Epidermal melanocyte (primary cell): ENCODE data around the gene DEFB131B.
"Not testable (repeated sequence)": the region's sequence is repeated elsewhere in the genome, so short reads cannot be mapped to it uniquely, and the experiment has no call there.

ENCODE experiments used
- DNase-seq: peaks from one replicate; pipeline ENCODE4 v3.0.0; 2011; ENCODE audit warnings: low spot score; ENCODE audit not compliant: insufficient read length

Gene DEFB131B

DNA sequence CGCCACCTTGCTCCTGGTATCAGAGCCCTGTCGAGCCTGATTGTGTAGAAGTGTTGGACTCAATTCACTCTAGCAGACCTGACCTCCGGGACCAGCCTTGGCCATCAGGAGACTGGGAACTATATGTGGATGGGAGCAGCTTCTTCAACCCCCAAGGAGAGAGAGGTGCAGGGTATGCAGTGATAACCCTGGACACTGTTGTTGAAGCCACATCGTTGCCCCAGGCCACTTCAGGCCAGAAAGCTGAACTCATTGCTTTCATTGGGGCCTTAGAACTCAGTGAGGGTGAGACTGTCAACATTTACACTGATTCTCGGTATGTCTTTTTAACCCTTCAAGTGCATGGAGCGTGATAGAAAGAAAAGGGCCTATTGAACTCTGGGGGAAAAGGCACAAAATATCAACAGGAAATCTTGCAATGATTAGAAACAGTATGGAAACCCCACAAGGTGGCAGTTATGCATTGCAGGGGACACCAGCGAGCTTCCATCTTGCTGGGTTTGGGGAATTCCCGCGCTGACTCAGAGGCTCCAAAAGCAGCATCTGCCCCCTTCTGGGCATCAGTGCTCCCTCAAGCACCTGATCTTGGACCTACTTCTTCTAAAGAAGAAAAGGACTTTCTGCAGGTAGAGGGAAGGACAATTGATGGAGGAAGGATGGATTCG, 33.2 kb downstream of the DEFB131B start:
- not testable (repeated sequence) for DNase-seq

DNA sequence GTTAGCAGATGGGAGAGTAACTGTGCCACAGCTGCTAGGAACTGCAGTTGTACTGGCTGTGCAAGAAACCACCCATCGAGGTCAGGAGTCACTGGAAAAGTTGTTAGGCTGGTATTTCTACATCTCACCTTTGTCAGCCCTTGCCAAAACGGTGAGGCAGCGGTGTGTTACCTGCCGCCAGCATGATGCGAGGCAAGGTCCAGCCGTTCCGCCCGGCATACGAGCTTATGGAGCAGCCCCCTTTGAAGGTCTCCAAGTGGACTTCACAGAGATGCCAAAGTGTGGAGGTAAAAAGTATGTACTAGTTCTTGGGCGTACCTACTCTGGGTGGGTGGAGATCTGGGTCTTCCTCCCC, 33.7 kb downstream of the DEFB131B start:
- DNase-seq, result not testable (repeated sequence)

DNA sequence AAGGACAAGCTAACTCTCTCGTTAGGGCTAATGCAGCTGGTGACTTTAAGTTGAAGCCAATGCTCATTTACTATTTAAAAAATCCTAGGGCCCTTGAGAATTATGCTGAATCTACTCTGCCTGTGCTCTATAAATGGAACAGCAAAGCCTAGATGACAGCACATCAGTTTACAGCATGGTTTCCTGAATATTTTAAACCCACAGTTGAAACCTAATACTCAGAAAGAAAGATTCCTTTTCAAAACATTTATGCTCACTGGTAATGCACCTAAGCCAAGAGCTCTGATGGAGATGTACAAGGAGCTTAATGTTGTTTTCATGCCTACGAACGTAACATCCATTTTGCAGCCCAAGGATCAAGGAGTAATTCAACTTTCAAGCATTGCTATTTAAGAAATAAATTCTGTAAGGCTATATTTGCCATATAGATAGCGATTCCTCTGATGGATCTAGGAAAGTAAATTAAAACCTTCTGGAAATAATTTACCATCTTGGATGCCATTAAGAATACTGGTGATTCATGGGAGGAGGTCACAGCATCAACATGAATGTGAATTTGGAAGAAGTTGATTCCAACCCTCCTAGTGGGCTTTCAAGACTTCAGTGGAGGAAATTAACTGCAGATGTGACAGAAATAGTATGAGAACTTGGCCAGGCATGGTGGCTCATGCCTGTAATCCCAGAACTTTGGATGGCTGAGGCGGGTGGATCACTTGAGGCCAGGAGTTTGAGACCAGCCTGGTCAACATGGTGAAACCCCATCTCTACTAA, 35.7 kb downstream of the DEFB131B start:
- DNase-seq, result no peak

DNA sequence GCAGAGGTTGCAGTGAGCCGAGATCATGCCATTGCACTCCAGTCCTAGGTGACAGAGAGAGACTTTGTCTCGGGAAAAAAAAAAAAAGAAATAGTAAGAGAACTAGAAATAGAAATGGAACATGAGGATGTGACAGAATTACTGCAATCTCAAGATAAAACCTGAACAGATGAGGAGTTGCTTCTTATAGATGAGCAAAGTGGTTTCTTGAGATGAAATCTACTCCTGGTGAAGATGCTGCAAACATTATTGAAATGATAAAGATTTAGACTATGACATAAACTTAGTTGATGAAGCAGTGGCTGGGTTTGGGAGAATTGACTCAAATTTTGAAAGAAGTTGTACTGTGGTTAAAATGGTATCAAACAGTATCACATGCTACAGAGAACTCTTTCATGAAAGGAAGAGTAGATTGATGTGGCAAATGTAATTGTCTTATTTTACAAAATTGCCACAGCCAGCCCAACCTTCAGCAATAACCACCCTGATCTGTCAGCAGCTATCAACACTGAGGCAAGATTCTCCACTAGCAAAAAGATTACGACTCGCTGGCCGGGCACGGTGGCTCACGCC, 36.5 kb downstream of the DEFB131B start:
- DNase-seq, result no peak

DNA sequence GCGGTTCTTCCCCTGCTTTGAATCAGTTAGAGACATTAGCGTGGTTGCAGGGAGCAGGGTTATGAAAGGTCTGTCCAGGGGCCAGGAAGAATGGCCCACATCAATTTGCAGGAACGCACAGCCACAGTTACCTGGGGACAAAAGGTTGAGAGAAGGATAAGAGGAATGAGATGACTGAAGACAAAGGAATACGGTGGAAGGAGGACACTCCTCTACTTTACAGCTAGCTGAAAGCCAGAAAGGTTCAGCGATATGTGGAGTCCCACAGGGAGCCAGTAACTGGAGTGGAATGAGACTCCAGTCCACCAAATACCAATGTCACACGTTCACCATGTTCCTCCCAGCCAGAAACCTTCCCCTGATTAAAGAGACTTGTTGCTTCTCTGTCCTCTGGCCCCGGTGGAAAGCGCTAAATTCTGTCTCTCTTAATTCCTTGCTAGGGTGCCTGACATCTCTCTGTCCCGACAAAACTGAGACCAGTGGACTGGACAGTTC, 39.4 kb downstream of the DEFB131B start:
- no peak for DNase-seq

DNA sequence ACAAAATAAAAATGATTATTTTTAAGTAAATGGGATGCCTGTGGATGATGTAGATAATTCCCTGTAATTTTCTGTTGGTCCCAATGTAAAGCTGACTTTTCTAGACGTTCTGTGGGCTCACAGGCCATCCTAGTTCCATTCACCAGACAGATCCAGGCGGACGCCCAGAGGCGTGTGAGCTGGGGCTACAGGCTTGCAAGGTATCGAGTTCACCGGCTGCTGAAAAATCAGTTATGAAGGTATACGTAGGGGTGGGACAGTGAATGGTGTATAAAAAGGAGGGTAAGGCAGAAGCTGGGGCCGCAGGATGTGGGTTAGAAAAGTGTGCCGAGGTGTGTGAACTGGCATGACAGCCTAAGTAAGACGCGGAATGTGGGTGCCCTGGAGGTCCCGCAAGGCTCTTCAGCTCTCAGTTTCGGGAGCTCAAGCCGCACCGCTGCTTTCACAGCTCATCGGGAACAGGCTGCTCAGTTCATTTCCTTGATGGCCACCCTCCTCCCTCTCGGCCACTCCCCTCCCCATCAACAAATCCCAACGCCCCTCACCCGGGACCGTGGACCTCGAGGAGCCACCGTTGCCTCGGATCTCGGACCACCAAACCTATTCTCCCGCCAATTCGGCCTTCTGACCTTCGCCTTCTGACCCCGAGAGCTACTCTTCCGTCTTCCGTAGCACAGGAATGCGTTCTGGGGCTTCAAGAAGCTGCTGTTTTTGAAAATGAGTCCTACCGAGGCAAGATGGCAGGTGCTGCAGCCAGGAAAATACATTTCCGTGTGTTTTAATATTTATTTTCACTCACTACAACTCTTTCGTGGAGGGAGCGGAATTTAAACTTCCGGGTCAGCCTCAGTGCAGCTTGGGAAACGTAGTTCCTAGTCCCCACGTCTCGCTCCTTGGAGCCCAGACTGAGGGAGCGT, 49.8 kb downstream of the DEFB131B start, which contains the start of gene XNDC1N:
Gene XNDC1N, minus strand, starts transcription at position 775 of the 917 bp plus-strand sequence. CDS start 5,241 bp downstream, outside the sequence.
- DNase-seq, result peak; percentile 93

DNA sequence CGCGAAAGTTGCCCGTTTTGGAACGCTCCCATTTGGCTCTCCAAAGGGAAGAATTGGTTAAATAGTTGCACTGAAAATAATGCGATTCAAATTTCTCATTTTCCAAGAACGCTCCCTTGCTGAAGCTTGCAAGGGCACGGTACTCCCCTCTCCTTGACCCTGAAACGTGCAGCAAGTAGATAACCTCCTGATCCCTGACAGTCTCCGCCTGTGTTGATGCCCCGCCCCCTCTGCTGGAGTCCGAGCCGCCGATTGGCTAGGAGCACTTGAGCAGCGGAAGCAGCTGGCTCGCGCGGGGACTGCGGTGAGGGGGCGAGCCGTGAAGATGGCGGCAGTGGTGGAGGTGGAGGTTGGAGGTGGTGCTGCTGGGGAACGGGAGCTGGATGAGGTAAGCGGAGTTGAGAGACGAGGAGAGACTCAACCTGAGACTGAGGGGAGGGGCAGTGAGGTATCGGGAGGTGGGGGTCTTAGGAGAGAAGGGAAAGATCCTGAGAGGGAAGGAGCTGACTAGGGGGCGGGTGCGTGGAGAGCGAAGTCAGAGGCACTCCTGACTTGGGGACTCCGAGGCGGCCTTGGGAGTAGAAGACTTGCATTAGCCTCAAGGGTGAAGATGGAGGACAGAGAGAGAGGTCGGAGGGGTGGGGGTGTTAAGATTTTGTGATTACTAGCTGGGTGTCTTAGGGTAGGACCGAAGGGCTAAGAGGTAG, 50.6 kb downstream of the DEFB131B start, which contains the start of gene RNF121:
Gene RNF121, plus strand, starts transcription at position 310 of the 707 bp plus-strand sequence. Its CDS starts 16 bp downstream, at position 326.
- peak; percentile 90 for DNase-seq

DNA sequence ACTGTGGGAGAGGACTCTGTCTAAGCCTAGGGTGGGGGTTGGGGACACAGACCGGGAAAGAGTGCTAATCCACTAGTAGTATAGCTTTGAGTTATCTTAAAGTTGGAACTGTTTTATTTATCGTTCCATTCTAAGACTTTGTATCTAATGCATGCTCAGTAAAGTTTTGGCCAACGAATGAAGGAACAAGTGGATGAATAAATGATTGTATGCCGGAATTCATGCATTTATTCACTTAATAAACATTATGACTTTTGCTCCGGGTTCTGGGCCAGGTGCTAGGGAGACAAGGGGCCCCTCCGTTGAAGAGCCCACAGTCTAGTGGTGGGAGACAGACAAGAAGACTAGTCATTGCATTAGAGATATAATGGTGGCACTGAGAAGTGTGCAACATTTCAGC, 51.2 kb downstream of the DEFB131B start:
- no peak for DNase-seq

DNA sequence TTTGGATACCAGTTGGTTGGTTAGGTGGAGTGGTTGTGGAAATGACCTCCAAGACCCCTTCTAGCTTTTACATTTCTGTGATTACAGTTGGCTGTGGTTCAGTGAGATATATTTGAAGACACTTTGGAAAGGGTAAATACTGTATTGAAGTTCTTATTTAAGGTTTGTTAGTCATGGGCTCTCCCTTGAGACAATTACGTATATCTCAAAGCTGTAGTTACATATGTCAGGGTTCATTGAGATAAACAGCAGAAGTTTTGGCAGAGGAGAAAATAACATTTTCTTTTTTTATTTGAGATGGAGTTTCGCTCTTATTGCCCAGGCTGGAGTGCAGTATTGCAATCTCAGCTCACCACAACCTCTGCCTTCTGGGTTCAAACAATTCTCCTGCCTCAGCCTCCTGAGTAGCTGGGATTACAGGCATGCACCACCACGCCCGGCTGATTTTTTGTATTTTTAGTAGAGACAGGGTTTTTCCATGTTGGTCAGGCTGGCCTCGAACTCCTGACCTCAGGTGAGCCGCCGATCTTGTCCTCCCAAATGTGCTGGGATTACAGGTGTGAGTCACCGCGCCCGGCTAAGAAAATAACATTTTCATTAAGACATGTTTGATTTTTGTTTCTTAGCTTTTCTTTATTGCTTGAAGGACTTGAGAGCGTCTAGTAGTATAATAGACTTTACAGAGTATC, 52.4 kb downstream of the DEFB131B start:
- DNase-seq, result no peak

DNA sequence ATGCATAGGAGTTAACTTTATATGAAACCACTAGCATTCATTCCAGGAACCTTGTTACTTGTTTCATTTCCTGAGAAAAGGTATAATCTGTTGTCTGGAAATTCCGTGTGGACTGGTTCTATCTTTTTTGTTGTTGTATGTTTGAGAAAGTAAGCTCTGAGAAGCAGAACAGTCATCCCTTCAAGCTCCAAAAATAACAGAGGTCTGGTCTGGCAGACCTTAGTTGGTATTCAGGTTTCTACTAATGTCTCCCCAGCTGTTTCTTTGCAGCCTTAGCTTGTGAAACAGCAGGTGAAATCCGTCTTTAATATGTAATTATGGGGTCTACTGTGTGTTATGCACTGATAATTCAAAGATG, 53.0 kb downstream of the DEFB131B start:
- DNase-seq, result no peak

DNA sequence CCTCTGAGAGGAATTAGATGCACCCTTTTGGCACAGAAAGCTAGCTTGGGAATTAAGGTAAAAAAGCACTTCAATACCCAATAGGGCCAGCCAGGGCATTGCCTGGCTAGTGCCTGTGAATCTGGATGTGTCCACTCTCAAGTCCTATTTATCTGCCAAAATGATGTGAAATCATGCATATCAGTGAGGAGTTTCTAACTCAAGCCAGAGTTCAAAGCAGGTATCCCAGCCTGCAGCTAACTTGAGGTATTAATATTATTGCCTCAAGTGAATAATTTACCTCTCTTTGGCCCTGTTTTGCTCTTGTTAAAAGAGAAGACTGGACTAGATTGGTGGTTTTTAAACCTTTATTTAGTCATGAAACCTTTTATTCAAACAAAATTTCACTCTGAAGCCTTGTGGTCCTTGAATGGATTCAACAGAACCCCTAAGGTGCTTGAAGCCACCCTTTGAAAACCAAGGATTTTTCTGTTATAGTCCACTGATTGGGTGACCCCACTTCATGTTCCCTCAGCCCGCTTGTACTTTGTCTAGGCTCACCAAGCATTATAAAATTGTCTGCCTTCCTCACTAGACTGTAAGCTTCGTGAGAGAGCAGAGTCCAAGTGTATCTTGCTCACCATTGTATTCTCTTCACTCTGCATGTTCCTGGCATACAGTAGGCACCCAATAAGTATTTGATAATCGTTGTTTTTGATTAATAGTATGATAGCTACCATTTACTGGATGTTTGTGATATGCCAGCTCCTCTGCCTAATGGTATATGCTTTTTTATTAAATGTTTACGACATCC, 55.1 kb downstream of the DEFB131B start:
- DNase-seq, result no peak
